GM19455 (cell line): ENCODE measurements around the gene EFNA2.
"Not testable (repeated sequence)": the region's sequence is repeated elsewhere in the genome, so short reads cannot be mapped to it uniquely, and the experiment has no call there.

Source experiments
- ATAC-seq: cut with Tn5 transposase; IDR thresholded peaks from one replicate; pipeline ENCODE4 v1.9.1; 2021; ENCODE audit not compliant: unreplicated experiment

The EFNA2 gene

DNA sequence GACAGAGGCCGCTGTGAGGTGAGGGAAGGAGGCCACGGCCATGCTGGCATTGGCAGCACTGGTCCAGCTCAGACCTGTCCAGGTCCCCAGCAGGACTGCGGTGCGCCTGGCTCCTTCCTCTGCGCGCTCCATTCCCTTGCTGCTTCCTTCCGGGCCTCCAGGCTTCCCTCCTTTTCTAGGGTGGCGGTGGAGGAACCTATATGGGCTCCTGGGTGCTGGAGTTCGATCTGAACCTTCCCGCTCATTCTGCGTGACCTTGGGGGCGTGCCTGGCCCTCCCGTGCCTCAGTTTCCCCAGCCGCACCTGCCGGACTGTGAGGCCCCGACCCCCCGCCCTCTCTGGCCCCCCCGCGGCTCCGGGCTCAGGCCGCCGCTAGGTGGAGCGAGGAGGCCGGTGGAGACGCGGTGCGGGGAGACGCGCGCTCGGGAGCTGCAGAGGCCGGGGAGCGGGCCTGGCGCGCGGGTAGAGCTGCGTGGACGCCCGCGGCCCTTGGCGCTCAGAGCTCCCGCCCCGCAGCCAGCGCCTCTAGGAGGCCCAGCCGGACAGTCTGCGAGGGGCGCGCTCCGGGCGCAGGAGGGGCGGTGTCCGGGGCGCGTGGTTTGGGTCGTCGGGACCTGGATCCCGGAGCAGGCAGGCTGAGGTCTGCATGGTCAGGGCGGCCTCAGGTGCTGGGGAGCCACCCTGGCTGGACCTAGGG is 29.9 kb downstream of the EFNA2 start:
- no peak for ATAC-seq

DNA sequence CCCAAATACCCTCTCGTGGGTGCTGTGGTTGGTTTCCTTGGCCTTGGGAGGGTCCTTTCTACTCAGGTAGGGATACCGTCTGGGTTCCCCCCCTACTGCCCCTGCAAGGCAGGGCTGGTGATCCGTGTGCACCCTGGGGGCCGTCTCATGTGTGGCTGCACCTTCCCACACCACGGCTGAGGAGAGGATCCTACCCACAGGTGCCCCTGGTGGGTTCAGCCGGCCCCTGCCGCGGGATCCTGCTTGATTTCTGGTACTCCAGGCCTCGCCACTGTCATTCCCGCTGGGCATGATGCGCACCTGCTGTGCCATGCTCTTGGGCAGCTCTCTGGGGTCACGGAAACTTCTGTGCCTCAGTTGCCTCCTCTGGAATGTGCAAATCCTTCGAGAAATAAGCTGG is 30.8 kb downstream of the EFNA2 start:
- no peak for ATAC-seq

DNA sequence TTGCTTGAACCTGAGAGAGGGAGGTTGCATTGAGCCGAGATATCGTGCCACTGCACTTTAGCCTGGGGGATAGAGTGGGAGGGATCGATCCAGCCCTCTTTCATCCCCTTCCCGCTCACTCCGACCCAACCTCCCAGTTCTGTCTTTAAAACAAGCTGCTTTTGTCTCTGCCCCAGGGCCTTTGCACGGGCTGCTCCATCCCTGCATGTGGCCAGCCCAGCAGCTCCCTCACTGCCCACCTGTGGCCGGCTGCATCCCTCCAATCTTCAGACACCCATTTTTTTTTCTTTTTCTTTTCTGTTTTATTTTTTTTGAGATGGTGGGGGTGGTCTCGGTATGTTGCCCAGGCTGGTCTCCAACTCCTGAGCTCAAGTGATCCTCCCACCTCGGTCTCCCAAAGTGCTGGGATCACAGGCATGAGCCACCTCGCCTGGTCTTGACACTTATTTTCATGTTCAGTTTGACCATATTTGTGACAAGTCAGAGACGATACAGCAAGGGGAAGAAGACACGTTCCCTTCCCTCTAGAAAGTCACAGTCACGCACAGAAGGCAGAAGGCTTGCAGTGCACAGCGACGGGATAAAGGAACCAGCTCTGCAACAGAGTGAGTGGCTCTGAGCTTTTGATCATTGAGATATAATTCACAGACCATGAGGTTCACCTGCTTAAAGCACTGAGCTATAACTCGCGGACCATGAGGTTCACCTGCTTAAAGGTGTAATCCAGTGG is 31.8 kb downstream of the EFNA2 start:
- no peak for ATAC-seq

DNA sequence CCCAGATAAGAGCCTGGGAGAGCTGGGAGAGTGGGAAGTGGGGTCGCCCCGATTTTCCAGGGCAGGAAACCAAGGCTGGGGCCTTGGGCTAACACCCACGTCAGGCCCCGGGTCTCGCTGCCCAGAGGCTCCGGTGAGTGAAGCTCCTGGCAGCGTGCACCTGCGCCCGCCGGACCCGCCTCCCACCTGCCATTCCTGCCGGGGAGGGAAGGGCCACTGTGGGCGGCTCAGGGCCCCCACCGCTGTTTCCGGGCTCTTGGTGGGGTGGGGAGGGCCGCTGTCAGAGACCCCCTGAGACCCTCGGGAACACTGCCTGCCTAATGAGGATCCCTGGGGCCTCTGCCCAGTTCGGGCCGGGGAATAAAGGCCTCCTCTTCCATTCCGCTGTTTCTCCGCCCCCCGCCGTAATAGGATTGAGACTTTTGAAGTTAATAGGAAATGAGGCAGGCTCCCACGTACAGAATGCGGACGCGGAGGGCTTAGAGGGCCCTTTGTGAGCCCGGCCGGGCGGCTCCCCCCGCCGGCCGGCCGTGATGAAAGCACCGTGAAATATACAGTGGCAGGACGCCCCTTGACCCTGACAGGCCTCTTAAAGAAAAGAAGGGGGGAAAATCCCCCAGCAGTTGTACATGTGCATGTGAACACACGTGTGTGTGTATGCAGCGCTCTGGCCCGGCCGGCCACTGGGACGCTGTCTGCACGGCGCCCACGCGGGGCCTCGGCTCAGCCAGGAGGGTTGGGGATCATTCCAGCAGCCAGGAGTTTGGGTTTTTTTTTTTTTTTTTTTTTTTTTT is 33.2 kb downstream of the EFNA2 start:
- no peak for ATAC-seq

DNA sequence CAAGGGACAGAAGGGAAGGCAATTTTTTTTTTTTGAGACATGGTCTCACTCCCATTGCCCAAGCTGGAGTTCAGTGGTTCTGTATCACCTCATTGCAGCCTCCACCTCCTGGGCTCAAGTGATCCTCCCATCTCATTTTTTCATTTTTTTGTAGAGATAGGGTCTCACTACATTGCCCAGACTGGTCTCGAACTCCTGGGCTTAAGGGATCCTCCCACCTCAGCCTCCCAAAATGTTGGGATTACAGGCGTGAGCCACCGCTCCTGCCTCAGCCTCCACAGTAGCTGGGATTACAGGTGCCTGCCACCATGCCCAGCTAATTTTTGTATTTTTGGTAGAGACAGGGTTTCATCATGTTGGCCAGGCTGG is 34.6 kb downstream of the EFNA2 start:
- ATAC-seq, result not testable (repeated sequence)

DNA sequence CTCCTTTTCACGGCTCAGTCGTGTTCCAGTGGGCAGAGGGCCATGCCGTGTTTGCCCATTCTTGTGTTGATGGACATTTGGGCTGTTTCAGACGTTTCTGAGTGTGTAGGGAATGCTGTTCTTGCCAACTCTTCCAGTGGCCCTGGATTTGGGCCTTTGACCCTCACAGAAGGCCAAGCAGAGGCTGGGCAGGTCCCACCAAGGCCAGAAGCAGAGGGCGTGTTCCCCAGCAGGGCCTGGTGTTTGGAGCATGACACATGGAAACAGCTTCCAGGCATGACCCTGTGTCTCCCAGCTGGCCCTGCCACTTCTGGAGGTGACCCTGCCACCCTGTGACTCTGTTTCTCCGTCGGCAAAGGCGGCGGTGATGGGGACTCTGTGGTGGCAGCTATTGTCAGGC is 35.9 kb downstream of the EFNA2 start:
- ATAC-seq, result no peak

DNA sequence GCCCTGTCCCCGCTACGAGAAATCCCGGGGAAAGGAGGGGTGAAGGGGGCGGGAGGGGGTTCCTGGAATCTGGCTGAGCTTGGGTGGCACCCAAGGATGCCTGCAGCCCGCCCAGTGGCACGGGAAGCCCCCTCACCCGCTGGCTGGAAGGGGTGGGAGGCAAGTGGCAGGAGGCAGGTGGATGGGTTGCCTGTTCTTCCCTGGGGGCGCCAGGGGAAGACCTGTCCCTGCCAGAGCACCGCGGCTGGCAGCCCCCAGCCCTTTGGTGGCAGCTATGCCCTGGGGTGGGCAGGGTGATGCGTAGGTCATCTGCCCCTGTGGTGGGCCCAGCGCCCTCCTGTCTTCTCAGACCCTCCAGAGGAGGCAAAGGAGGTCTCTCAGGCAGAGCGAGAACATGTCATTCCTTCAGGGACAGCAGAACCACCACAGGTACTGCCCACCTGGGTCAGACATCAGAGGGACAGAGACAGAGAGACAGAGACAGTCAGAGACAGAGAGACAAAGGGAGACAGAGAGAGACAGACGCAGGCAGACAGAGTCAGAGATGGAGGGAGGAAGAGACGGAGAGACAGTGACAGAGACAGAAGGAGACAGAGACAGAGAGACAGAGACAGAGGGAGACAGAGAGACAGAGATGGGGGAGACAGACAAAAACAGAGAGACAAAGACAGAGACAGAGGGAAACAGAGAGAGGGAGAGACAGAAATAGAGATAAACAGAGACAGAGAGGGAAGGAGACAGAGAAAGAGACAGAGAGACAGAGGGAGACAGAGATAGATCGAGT is 36.7 kb downstream of the EFNA2 start:
- ATAC-seq, result no peak

DNA sequence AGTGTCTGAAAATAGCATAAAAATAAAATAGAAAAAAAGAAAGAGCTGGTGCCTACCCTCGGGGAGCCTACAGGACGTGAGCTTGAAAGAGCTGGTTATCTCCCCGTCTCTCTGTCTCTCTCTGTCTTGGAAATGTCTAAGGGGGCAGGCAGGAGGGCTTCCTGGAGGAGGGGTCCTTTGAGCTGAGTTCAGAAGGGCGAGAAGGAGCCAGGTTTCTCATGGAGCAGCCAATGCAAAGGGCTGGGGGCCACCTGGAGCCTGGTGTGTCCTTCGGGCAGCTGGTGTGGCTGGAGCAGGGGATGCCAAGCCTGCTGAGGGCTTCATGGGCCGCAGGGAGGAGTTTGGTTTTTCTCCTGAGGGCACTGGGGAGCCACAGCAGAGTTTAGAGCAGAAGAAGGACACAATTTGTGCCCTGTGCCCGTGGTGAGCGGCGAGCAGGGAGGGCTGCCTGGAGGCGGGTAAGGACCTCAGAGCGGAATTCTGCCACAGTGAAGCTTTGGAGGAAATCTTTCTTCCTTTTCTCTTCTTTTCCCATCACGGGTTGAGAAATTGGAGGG is 38.7 kb downstream of the EFNA2 start:
- no peak for ATAC-seq

DNA sequence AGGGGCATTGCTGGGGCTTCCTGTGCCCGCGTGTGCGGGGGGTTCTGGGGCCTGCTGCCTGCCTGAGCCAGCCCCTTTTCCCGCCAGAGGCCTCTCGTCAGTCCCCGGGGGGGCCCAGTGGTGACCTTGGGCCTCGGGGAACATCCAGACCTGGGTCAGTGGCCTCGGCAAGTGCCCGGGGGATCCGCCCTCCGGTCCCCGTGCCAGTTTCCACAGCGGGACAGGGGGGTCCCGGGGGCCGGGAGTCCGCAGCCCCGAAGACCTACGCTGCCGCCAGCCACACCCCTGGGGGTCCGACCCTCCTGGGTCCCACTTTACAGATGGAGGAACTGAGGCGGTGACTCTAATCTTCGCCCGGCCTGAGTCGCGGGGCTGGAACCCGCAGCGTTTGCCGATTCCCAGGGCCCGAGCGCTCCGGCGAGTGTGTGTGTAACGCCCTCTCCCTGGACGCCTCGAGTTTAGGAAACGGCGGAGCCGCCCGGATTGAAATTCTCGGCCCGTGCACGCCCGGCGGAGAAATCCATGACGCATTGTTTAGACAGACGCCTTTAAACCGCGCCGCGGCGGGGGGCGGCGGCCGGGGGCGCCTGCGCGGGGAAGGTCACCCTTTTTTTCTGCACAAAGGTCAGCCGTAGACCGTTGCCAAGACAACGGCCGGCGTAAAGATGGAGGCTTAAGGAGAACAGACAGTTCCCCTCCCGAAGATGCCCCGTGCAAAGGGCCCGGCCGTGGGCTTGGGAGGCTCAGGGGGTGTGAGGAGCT is 39.3 kb downstream of the EFNA2 start:
- no peak for ATAC-seq

DNA sequence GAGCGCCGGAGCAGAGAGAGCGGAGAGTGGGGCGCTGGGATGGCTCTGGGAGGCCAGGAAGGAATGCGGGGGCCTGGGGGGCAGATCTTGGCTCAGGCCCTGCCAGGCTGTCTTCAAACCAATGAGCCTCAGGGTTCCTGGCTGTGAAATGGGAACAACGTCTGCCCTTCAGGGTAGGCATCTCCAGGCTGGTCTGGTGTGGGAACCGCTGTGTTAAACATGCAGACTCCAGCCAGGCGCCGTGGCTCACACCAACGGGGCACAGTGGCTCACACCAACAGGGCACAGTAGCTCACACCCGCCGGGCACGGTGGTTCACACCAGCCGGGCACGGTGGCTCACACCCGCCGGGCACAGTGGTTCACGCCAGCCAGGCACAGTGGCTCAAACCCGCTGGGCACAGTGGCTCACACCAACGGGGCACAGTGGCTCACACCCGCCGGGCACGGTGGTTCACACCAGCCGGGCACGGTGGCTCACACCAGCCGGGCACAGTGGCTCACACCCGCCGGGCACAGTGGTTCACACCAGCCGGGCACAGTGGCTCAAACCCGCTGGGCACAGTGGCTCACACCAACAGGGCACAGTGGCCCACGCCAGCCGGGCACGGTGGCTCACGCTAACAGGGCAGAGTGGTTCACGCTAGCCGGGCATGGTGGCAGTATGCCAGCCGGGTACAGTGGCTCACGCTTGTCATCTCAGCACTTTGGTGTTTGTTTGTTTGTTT is 40.1 kb downstream of the EFNA2 start:
- no peak for ATAC-seq

DNA sequence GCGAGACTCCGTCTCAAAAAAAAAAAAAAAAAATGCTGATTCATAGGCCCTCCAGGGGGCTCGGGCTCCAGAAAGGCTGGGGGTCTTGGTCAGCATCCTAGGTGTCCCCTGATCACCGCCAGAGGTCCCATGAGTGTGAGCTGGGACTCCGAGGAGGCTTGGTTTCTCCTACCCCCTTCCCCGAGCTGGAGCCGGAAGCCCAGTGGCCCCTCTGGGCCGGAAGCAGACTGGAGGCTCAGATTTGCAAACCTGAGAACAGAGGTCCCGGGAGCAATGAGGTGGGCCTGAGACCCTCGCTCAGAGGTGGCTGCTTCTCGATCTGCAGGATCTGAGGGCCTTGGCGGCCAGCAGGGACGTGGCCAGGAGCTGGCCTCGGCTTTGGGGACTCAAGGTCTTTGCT is 41.5 kb downstream of the EFNA2 start:
- ATAC-seq, result no peak

DNA sequence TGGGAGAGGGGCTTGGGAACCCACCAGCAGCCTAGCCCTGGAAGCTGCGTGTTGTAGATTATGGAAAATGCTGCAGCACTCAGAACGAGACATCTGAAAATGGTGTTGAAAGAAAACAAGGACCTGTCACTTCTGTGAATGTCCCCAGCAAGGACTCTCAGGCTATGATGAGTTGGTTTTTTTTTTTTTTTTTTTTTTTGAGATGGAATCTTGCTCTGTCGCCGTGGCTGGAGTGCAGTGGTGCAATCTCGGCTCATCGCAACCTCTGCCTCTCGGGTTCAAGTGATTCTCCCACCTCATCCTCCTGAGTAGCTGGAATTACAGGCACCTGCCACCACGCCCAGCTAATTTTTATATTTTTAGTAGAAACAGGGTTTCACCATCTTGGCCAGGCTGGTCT is 46.5 kb downstream of the EFNA2 start:
- not testable (repeated sequence) for ATAC-seq

DNA sequence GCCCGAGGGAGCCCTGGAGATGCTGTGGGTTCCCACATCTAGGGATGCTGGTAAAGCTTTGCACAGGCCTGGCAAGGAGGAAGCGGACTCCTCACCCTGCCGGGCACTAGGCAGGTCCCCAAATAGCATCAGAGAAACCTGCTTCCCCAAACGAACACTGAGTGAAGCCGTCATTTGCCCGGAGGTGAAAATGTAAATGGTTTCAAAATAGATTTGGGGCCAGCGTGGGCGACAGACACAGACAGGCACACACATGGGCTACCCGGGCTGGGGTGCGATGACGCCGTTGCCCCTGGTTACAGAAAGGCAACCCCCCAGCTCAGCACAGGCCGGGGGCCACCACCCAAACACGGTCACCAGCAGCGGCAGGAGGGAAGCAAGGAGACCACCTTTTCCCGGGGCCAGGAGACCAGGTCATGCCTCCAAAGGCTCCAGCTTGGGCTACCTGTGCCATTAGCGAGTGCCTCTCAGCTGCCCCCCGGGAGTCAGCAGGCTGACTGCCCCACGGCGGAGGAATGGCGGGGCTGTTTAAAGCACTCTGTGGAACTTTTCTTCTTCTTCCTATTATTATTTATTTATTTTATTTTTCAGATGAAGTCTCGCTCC is 50.5 kb downstream of the EFNA2 start:
- ATAC-seq, result no peak

DNA sequence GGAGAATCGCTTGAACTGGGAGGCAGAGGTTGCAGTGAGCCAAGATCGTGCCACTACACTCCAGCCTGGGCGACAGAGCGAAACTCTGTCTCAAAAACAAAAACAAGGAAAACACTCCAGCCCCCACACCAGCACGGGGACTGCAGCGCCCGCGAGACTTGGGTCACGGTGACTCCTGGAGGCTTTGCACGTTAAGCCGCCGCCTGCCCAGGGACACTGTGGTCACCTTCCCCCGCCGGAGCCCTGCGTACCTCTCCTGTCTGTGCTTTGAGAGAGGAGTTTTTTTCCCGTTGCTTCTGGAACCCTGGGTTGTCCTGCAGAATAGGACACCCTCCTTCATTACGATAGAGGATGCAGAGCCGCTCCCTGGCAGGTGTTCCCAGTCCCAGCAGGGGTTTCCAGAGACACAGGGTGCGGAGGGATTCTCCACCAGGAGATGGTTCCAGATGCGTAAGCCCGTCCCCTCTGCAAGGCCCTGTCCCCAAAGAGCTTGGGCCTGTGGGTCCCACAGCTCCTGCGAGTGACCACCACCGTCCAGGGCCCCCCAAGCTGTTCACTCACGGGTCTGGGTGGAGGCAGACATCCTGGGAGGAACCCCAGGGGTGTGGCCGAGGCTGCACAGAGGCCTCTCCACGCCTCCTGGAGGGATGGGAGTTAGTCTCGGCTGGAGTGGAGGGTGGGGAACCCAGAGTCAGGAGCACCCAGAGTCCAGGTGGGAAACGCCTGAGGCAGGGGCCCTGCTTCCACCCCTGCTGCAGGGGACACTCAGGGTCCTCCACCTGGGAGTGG is 55.2 kb downstream of the EFNA2 start:
- ATAC-seq, result no peak

DNA sequence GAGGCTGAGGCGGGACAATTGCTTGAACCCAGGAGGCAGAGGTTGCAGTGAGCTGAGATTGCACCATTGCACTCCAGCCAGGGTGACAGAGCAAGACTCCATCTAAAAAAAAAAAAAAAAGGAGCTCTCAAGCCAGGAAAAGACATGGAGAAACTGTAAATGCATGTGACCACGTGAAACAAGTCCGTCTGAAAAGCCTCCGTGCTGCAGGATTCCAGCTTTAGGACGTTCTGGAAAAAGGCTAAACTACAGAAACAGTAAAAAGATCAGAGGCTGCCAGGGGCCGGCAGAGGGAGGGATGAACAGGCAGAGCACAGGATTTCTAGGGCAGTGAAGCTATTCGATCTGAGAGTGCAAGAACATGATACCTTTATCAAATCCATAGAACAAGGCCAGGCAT is 57.4 kb downstream of the EFNA2 start:
- ATAC-seq, result no peak

DNA sequence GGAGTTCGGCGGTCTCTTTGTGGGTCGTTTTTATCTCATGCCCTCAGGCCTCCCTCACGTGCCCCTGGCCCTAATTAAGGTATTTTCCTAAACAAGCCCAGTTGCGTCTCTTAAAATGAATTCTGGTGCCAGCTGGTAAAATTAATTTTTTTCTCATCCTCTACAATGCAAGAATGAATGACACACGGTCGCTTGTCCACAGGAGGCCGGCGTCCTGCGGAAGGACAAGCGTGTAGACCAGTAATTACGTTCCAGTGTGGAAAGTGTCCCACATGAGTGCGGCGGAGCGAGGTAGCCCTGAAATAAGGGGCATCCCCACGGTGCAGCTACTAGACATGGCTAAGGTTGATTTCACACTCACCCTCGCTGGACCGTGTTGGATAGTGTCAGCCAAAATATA is 63.5 kb downstream of the EFNA2 start:
- ATAC-seq, result no peak

DNA sequence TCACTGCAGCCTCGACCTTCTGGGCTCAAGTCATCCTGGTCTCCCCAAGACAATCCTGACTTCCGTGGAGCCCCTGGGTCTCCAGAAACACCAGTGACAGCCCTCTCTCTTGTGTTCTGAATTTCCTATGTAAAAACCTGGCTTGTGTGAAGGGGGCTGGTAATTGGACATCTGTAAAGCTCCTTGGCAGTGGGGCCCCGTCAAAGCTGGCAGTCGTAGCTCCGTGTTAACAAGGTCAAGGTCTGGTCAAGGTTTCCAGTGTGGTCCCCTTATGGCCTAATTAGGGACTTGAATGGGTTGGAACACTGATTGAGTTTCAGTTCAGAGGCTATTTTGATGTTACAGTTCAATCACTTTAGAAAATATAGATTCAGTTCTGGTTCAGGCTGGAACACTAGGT is 65.2 kb downstream of the EFNA2 start:
- ATAC-seq, result no peak
